Measurements from ENCODE around the gene MT4.
A peak's percentile ranks its signal among the peaks of the same experiment; 100 is the strongest.

MT4 gene

GRCh38 chr16:56564793-56565477 is at the start of gene MT4:
MT4 (plus strand) TSS chr16:56565073; CDS start chr16:56565129, 56 bp downstream.
- DNase-seq (ENCODE audit: low spot score): no peak

GRCh38 chr16:56515665-56516064 is 49.2 kb upstream of the MT4 start:
- no peak for DNase-seq (ENCODE audit: low spot score)

- no peak for DNase-seq (ENCODE audit: low spot score)
These were observed 47.7 kb upstream of the MT4 start for GRCh38 chr16:56517206-56517605.

DNA sequence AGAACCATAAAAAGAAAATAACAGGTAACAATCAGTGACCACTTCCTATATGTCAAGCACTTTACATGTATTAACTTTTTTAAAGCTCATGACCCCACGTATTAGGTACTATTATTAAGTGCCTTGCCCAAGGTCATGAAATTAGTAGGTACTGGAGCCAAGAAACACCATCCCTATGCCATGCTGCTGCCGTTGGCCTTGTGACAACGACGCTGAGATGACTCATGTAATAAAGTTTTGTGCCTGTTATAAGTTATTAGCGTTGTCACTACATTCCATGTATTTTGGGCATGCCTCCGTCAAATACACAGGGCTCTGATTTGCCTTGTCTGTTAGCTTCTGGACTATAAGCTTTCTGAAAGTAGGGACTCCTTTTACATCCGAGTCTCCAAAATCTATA is 46.4 kb upstream of the MT4 start:
- no peak for DNase-seq (ENCODE audit: low spot score)

DNA sequence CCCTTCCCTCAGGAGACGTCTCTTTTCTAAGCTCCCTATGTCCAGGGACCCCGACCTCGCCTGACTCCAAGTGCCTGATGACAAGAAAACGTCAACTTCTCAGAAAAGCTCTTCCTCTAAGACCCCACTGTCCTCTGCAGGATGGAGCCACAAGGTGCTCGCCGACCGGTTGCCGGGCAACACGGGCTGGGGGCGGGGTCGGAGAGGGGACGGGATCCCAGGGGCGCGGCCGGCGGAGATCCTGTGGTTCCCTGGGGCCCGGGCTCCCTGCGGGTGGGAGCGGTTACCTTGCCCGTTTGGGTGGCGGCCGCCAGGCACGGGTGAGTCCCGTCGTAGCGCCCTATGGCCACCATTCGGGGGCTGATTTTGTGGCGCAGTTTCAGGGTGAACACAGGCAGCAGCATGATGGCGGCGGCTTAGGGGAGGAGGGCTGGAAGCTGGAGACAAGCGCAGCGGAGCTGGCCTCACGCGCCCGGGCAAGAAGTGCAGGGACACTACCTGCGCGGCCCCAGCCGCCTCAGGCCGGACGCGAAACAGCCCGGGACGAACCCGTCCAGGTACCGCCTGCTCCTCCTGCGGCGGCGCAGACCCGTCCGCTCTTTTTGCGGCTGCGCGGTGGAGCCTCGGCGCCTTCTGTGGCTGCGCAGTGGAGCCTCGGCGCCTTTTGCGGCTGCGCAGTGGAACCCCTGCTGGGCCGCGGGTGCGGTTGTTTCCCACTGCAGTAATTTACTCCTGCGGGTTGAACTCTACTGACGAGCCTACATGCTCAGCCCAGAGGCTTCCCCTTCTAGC is 45.2 kb upstream of the MT4 start, which contains the start of gene BBS2:
Gene BBS2 (minus strand): TSS at position 566 of the 792 bp plus-strand sequence. CDS start 162 bp downstream, at position 404.
- DNase-seq (ENCODE audit: low spot score): peak; percentile 94

- DNase-seq (ENCODE audit: low spot score): no peak
These were observed 44.7 kb upstream of the MT4 start for GRCh38 chr16:56520251-56520577.

DNA sequence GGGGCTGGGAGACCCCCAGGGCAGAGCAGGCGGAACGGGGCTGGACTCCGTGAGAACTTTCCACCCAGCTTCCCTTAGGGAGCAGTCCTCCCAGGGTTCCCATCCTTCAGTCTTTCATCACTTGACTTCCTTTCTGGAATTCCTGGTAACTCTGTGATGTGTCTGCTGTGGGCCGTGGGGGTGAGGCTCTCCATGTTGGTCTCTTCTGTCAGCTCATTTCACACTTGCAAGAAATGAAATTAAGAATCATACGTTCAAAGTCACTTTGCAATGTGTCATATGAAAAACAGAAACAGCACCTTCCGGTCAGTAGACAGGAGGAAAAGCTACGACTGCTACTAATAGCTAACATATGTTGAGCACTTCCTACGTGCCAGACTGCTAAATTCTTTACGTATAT is 39.6 kb upstream of the MT4 start:
- peak; percentile 35 for DNase-seq (ENCODE audit: low spot score)

DNA sequence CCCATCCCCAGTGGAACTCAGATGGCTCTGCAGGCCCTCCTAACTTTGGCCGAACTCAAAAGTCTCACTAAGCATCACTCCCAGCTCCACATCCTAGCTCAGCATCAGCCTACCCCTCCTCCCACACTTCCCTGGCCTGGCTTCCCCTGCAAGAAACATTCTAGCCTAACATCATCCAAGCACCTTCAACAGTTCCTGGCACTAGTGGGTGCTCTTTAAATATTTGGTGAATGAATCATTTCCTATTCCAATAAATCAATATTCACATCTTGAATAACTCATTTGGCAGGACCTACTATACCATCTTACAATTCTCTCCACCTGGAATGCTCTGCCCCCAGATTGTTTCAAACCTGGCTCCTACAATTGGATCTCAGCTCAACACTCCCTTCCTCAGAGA is 34.0 kb upstream of the MT4 start:
- DNase-seq (ENCODE audit: low spot score): no peak

DNA sequence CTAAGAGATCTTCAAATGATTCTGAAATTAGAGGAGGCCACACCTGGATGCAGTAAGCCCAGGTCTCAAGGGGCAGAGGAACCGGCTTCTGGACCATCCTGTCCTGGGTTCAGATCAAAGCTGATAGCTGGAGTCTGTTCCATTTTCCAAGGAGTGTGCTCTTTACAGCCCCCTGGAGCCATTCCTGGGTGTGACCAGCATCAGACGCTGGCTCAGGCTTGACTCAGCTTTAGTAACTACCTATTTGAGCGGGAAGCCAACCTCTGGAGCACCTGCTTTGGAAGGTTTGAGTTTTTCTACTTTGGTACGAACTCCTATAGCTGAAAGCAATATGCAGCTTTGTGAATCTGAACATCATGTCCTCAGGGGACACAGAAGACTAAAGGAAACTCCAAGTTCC is 32.2 kb upstream of the MT4 start:
- no peak for DNase-seq (ENCODE audit: low spot score)

GRCh38 chr16:56534847-56535383 is 30.0 kb upstream of the MT4 start:
- no peak for DNase-seq (ENCODE audit: low spot score)

GRCh38 chr16:56538331-56538730 is 26.5 kb upstream of the MT4 start:
- DNase-seq (ENCODE audit: low spot score): no peak

DNA sequence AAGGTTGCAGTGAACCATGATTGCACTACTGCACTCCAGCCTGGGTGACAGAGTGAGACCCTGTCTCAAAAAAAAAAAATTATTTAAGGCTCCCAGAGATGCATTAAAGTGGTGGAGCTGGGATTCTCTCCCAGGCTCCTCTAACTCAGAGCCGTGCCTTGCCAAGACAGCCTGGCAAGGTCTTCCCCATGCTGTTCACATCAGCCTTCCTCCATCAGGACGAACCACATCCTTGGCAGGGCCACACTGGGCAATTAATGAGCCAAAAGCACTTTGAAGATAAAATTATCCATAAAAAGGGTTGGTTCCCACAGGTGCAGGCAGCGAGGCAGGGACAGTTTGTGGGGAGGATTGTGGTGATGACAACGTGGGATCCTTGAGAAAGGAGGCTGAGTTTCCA is 25.2 kb upstream of the MT4 start:
- DNase-seq (ENCODE audit: low spot score): no peak

GRCh38 chr16:56542039-56542438 is 22.8 kb upstream of the MT4 start:
- no peak for DNase-seq (ENCODE audit: low spot score)

DNA sequence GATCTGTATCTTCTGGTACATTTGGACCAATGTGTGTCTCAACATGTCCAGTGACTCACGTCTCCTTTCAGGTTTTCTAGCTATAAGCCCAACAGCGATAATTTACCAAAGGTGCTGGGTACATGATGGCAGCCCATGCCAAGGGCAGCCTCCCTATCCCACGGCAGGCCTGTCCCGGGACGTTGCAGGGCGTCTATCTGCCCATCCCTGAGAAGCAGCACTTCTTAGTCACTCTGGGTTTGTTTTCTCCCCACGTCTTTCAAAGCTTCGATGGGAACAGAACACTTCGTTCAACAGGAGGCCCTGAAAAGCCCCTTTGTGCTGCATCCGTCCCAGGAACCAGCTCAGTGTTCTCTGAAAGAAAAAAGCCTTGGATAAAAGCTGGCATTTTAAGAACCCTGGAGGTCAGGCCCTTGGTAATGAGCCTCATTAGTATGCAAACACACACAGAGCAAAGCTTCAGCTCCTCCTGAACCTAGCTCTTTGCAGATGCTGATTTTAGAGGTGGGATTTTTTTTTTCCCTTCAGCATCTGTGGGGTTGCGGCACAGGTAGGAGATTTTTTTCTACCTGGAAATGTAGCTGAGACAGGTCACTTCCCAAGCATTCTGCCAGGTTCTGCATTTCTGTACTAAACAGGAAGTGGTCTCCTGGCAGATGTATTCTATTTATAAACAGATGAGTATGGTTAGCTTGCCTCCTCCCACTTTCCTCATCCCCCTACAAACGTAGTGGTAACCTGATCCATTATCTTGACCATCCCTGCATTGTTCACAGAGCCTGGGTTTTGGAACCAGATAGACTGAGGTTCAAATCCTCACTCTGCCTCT is 17.5 kb upstream of the MT4 start:
- no peak for DNase-seq (ENCODE audit: low spot score)

GRCh38 chr16:56547949-56548567 is 16.8 kb upstream of the MT4 start:
- no peak for DNase-seq (ENCODE audit: low spot score)

GRCh38 chr16:56549161-56549560 is 15.7 kb upstream of the MT4 start:
- no peak for DNase-seq (ENCODE audit: low spot score)

DNA sequence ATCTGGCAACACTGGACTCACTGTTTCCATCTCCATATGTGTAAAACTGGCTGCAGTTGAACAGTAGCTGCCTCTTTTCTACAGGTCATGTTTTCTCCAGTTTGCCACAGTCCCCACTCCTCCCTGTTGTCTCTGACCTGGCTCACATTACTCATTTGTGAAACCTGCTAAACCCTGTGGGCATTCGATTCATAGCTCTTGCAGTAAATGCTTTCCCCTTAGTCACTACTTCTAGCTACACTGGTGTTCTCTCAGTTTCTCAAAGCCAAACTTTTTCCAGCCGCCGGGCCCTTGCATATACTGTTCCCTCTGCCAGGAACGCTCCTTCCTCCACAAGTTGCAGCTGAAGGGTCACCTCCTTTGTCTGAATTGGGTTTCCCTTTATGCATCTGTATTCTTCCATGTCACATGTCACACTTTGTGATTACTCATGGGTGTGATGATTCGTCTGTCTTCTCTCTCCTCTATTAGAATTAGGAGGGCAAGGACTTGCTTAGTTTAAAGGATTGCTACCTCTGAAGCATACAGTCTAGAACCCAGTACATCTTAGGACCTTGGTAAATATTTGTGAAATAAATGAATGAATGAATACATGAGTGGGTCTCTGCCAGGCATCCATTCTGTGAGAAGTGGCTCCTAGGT is 15.0 kb upstream of the MT4 start:
- no peak for DNase-seq (ENCODE audit: low spot score)

DNA sequence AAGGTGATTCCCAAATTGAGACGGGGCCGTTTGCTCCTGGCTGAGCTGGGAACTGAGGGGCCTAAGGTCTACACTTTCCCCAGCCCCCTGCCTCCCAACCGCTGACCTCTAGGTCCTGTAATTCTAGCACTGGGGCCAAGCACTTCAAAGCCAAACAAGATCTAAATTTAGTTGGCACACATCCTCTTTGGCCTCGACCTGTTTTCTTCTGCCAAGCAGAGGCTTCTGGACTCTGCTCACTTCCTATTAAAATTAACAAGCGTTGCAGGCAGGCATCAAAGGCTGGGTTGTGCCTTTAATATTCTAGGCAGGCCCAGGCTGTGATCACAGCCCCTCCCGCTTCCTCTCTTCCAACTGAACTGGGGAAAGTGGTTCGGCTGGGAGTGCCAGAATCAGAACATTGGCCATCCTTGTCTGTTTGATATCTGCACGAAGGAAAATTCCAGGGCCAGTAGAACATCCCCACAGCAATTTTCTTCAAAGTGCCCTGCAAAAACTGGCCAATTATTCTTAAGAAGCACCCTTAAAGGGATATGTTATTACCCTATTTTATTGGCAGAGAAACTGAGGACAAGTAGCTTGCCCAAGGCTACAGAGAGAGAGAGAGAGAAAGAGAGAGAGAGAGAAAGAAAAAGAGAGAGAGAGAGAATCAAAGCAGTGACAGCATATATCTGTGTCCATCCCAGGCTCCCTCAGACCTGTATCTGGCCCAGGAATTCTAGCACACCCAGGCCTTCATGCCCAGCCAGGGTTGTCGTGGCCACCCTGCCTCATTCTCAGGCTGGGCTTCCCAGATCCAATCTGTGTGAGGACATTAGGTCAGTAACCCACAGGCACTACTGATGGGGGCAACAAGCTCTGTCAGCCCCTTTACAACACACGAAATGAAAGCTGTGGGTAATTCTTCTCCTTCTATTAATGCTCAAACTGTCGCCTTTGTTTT is 12.8 kb upstream of the MT4 start:
- no peak for DNase-seq (ENCODE audit: low spot score)

GRCh38 chr16:56554441-56554840 is 10.4 kb upstream of the MT4 start:
- no peak for DNase-seq (ENCODE audit: low spot score)

DNA sequence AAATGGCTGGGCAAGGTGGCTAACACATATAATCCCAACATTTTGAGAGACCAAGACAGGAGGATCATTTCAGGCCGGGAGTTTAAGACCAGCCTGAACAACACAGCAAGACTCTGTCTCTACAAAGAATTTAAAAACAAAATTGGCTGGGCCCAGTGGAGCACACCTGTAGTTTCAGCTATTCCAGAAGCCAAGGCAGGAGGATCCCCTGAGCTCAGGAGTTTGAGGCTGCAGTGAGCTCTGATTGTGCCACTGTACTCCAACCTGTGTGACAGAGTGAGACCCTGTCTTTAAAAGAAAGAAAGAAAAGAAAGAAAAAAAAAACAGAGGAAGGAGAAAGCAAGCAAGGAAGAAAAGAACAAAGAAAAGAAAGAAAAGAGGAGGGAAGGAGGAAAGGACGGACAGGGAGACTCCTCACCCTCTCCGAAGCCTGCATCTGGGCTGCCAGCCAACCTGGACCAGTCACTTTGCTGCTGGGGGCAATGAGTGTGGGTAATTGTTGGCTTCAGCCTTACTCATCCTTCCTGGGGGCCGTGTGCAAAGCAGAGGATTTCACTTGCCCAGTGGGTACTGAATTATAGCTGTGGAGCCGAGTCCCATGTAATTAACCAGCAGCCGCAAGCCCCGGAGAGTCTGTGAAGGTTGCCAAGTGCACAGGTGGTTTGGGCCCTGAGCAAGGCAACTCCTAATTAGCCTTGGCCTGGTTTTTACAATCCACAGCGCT is 6.7 kb upstream of the MT4 start:
- no peak for DNase-seq (ENCODE audit: low spot score)

All from hepatic stellate cell (primary cell).